Measurements from ENCODE around the gene PPP2R5C.

The PPP2R5C gene

GRCh38 chr14:101945171-101945570, 183.7 kb downstream of the PPP2R5C start:
- no peak overlapping the region for H3K4me3 ChIP-seq (ENCODE audit: low read length)
- TF ChIP-seq CTCF (conservative IDR thresholded peaks at IDR 0.05; ENCODE audit: low read length), result no peak

GRCh38 chr14:101947577-101947903, 186.0 kb downstream of the PPP2R5C start:
- no peak for DNase-seq (ENCODE audit: low read depth)
- no peak for TF ChIP-seq CTCF (conservative IDR thresholded peaks at IDR 0.05; ENCODE audit: low read length)
- H3K4me3 ChIP-seq (ENCODE audit: low read length), result peak overlapping the region; percentile 93

More at GRCh38 chr14:101945171-101945570, 183.7 kb downstream of the PPP2R5C start:
- DNase-seq (ENCODE audit: low read depth), result no peak

GRCh38 chr14:101947904-101948665, 186.6 kb downstream of the PPP2R5C start:
- peak; percentile 100 for DNase-seq (ENCODE audit: low read depth)
- H3K4me3 ChIP-seq (ENCODE audit: low read length), result peak overlapping the region; percentile 96
- TF ChIP-seq CTCF (conservative IDR thresholded peaks at IDR 0.05; ENCODE audit: low read length), result no peak

GRCh38 chr14:101948666-101949216, 187.2 kb downstream of the PPP2R5C start:
- no peak for DNase-seq (ENCODE audit: low read depth)
- H3K4me3 ChIP-seq (ENCODE audit: low read length), result peak overlapping the region; percentile 96
- no peak for TF ChIP-seq CTCF (conservative IDR thresholded peaks at IDR 0.05; ENCODE audit: low read length)

- no peak for DNase-seq (ENCODE audit: low read depth)
- no peak for TF ChIP-seq CTCF (conservative IDR thresholded peaks at IDR 0.05; ENCODE audit: low read length)
Observed at GRCh38 chr14:101950100-101950499, 188.6 kb downstream of the PPP2R5C start.

GRCh38 chr14:101950516-101951215, 189.2 kb downstream of the PPP2R5C start:
- no peak for DNase-seq (ENCODE audit: low read depth)
- TF ChIP-seq CTCF (conservative IDR thresholded peaks at IDR 0.05; ENCODE audit: low read length), result no peak
- no peak overlapping the region for H3K4me3 ChIP-seq (ENCODE audit: low read length)

More at GRCh38 chr14:101950100-101950499, 188.6 kb downstream of the PPP2R5C start:
- H3K4me3 ChIP-seq (ENCODE audit: low read length), result no peak overlapping the region
